T-helper 2 cell treated with Interferon-gamma antibody and Interleukin-4, amounts not matched to agents 100 ng/mL and 5 ng/mL, for 36 hours (primary cell): ENCODE data around the gene COQ9. TPM values are rescaled to one million over a fixed set of nuclear protein-coding genes. Genes with fewer than 3 reads are reported as not detected.

ENCODE experiments used
- intact Hi-C: fragments of 100-400 bp; cut with micrococcal nuclease; formaldehyde crosslinking; loops from one replicate; pipeline ENCODE4 v1.15.1; 2023
- total RNA-seq: library from RNA; stranded (reverse); gene quantifications from 2 replicates; pipeline ENCODE4 v1.2.3, GENCODE V29; 2022

COQ9 gene
- total RNA-seq, 1 donor from 2014 or later: 39.7 TPM

DNA sequence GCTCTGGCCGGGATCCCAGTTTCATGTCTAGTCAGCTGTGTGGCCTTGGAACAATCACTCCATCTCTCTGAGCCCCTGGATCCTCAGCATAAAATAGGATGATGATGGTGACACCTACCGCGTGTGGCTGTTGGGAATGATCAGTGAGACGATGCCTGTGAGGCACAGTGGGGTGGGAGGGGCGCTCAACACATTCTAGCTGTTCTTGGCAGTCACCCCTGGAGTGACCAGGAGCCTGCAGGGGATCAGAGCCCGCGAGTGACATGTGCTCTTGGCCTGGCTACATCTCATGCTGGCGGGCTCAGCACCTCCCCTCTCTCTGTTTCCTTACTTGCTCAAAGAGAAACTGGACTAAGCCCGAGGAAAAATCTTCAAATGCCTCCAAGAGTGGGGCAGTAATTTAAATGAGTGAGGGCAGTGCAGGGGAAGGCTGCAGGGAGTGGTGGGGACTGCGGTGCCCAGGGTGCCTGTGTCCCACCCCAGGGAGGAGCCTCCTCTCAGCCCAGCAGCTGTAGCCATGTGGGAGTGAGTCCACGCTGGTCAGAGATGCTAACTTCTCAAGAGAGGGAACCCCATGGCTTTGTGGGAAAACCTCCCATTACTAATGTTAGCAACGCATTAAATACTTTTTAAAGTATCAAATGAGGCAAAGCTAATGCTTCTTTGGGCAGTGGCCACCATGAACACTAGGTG lies 62.1 kb downstream of the COQ9 start:
- intact Hi-C loops: no loop called here

DNA sequence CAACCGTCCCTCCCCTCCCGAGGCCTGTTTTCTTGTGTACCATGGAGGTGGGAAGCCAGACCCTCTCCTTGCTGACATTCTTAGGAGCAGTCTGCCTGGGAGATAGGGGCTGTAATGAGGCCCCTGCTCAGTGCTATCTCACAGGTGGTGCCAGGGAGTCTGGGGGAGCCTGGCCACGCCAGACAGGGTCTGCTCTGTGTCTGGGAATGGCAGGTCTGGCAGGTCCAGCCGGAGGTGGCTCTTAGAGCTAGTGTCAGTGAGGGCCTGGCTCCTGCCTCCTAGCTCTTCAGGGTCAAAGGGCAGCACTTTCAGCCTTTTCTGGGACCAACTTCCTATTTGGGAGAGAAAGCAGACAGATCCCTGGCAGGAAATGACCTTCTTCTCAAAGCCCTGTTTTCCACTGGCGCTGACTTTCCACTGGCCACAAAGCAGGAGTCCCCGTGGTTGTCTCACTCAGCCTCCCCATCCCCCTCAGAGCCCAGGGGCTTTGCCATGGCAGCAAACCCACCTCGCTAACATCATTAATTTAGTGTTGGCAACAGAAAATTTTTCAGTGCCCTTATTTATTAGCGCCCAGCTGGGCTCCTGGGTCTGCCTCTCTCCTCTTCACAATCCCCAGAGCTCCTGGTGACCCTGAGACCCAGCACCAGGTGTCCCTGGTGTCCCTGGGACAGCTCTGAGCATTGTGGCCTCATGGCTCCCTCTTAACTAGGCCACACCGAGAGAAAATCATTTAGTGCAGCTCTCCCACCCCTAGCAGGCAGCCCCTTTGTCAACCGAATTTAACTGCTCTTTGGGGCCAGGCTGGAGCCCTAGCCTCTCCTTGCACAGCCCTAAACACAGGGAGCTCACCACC lies 63.0 kb downstream of the COQ9 start:
- intact Hi-C loops: no loop called here

Other genes with a start within 250 kb of the COQ9 start
- 36.2 TPM in 2 replicates for gene ARL2BP, start 202.2 kb upstream of the COQ9 start, total RNA-seq
- gene PLLP, start 162.8 kb upstream of the COQ9 start, total RNA-seq: 0.23 and 0.41 TPM in 2 replicates
- gene CCL22, start 88.7 kb upstream of the COQ9 start, total RNA-seq: 0.52 and 0.61 TPM in 2 replicates
- not detected in 2 replicates for gene CX3CL1, start 75.0 kb upstream of the COQ9 start, total RNA-seq
- gene CCL17, start 42.7 kb upstream of the COQ9 start, total RNA-seq: not detected in 2 replicates
- 56.5 and 63.9 TPM in 2 replicates for gene CIAPIN1, start 94 bp upstream of the COQ9 start, total RNA-seq
- gene POLR2C, start 15.2 kb downstream of the COQ9 start, total RNA-seq: 63.3 and 64.3 TPM in 2 replicates
- 1.3 and 1.4 TPM in 2 replicates for gene DOK4, start 39.0 kb downstream of the COQ9 start, total RNA-seq
- 9.3 and 10.1 TPM in 2 replicates for gene CCDC102A, start 89.1 kb downstream of the COQ9 start, total RNA-seq
- gene ADGRG5, start 95.2 kb downstream of the COQ9 start, total RNA-seq: 2.4 and 2.7 TPM in 2 replicates
- gene ADGRG1, start 181.2 kb downstream of the COQ9 start, total RNA-seq: 0.91 and 2.4 TPM in 2 replicates
- not detected in 2 replicates for gene ADGRG3, start 220.8 kb downstream of the COQ9 start, total RNA-seq
- not detected in 2 replicates for gene DRC7, start 247.3 kb downstream of the COQ9 start, total RNA-seq